Endothelial cell of umbilical vein (primary cell): ENCODE results near the gene COL23A1. TPM values are rescaled to one million over a fixed set of nuclear protein-coding genes. Genes with fewer than 3 reads are reported as not detected.

Experiments
- BruUV-seq: library from RNA; stranded (reverse); fragments of 400-500 nt; replicated peaks from 2 replicates; lab custom pipeline; 2021; lab: Mats Ljungman, UMichigan
- CTCF ChIA-PET: fragments of 300-600, 350-600 bp; sonication (Branson Sonifier 250); formaldehyde crosslinking; loops from one replicate; lab custom pipeline; 2021; ENCODE audit warnings: antibody characterized with exemption, inconsistent platforms; lab: Charles Lee
- POLR2A ChIA-PET: fragments of 300-600, 350-600 bp; sonication (Branson Sonifier 250); formaldehyde crosslinking; loops from one replicate; lab custom pipeline; 2021; ENCODE audit warnings: antibody characterized with exemption, inconsistent platforms; lab: Charles Lee
- DNase-seq: peaks from one replicate; pipeline ENCODE4 v3.0.0-alpha.2; 2011; ENCODE audit warnings: low read depth, low spot score
- FAIRE-seq: peaks from 2 replicates; lab custom pipeline; 2011; peaks lifted over from hg19 to GRCh38; lab: Jason Lieb, UNC
- H2AFZ ChIP-seq: 2 replicates; pipeline ENCODE4 v1.6.0; 2012; ENCODE audit warnings: low read depth, low read length, control low read depth, inconsistent platforms
- H3K27ac ChIP-seq: 2 replicates; pipeline ENCODE4 v1.5.1; 2011; ENCODE audit warnings: low read depth, mild to moderate bottlenecking, control low read depth, low read length, moderate library complexity; ENCODE audit not compliant: insufficient read depth
- H3K27me3 ChIP-seq, 2 experiments: 2 replicates each; pipeline versions ENCODE4 v1.6.0 to v1.6.1; 2011; ENCODE audit warnings: low read length in 2 of 2, mixed read lengths in 1 of 2; ENCODE audit not compliant: control insufficient read depth in 2 of 2, insufficient read depth in 2 of 2
- H3K36me3 ChIP-seq, 2 experiments: 2 replicates in 1 of 2; 3 replicates in 1 of 2; pipeline ENCODE4 v1.5.1; 2011; ENCODE audit warnings: low read length in 2 of 2, mild to moderate bottlenecking in 1 of 2, moderate library complexity in 1 of 2; ENCODE audit not compliant: control insufficient read depth in 2 of 2, insufficient read depth in 2 of 2; ENCODE audit errors: extremely low read depth in 1 of 2
- H3K4me1 ChIP-seq: 3 replicates; pipeline ENCODE4 v1.5.1; 2011; ENCODE audit warnings: mild to moderate bottlenecking, low read length; ENCODE audit not compliant: control insufficient read depth, insufficient read depth; ENCODE audit errors: extremely low read depth
- H3K4me2 ChIP-seq: 2 replicates; pipeline ENCODE4 v1.6.1; 2011; ENCODE audit warnings: low read length, control low read depth, mixed read lengths; ENCODE audit not compliant: insufficient read depth
- H3K4me3 ChIP-seq, 3 experiments: fragments of 200-600 bp in 1 of 3; sonication (generic), shearing (Covaris generic) in 1 of 3; replicated peaks in 1 of 3; 2 replicates each; pipeline ENCODE4 v1.5.1; 2011 to 2016; ENCODE audit warnings: control low read depth in 3 of 3, low read length in 3 of 3, mild to moderate bottlenecking in 2 of 3, inconsistent platforms in 1 of 3, low read depth in 1 of 3, moderate library complexity in 1 of 3; ENCODE audit not compliant: insufficient read depth in 1 of 3
- H3K79me2 ChIP-seq: 2 replicates; pipeline ENCODE4 v1.6.0; 2012; ENCODE audit warnings: low read length, inconsistent platforms; ENCODE audit not compliant: control insufficient read depth, insufficient read depth
- H3K9ac ChIP-seq: replicated peaks from 2 replicates; pipeline ENCODE3; 2011; ENCODE audit warnings: low read length, control low read depth; ENCODE audit not compliant: insufficient read depth; ENCODE audit errors: extremely low read depth
- H3K9me1 ChIP-seq: replicated peaks from 3 replicates; pipeline ENCODE4 v1.6.0; 2011; ENCODE audit warnings: mild to moderate bottlenecking, low read length; ENCODE audit not compliant: control insufficient read depth, insufficient read depth; ENCODE audit errors: extremely low read depth
- H3K9me3 ChIP-seq: replicated peaks from 2 replicates; pipeline ENCODE4 v1.5.1; 2012; ENCODE audit warnings: low read length, inconsistent platforms; ENCODE audit not compliant: control insufficient read depth, insufficient read depth
- H4K20me1 ChIP-seq: replicated peaks from 2 replicates; pipeline ENCODE3; 2011; ENCODE audit warnings: mild to moderate bottlenecking, low read length; ENCODE audit not compliant: control insufficient read depth, insufficient read depth; ENCODE audit errors: extremely low read depth
- EZH2 ChIP-seq: IDR thresholded peaks from 2 replicates; pipeline ENCODE4 v1.6.1; 2012; ENCODE audit warnings: borderline replicate concordance, low read depth, mild to moderate bottlenecking, moderate library complexity, low read length, inconsistent platforms; ENCODE audit not compliant: severe bottlenecking
- FOS ChIP-seq: IDR thresholded peaks from 2 replicates; pipeline ENCODE4 v1.6.1; 2011; ENCODE audit warnings: mild to moderate bottlenecking, low read length, moderate library complexity, borderline replicate concordance; ENCODE audit not compliant: insufficient read depth
- GATA2 ChIP-seq: IDR thresholded peaks from 2 replicates; pipeline ENCODE4 v1.7.0; 2011; ENCODE audit warnings: low read depth, mild to moderate bottlenecking, moderate library complexity, mixed read lengths, low read length; ENCODE audit not compliant: insufficient read length, insufficient read depth
- JUN ChIP-seq: IDR thresholded peaks from 2 replicates; pipeline ENCODE4 v1.6.1; 2011; ENCODE audit warnings: borderline replicate concordance, low read depth; ENCODE audit not compliant: insufficient read length, insufficient read depth
- MYC ChIP-seq: IDR thresholded peaks from one replicate; pipeline ENCODE4 v1.6.1; 2011; ENCODE audit warnings: mild to moderate bottlenecking, low read depth, low read length
- POLR2A ChIP-seq: IDR thresholded peaks from 2 replicates; pipeline ENCODE4 v1.6.1; 2012; ENCODE audit warnings: low read depth, mild to moderate bottlenecking, control low read depth, low read length
- POLR2AphosphoS5 ChIP-seq: IDR thresholded peaks from 2 replicates; pipeline ENCODE4 v1.6.1; 2012; ENCODE audit warnings: low read depth, mild to moderate bottlenecking, control low read depth, low read length, moderate library complexity; ENCODE audit not compliant: insufficient read depth
- dilution Hi-C: fragments of 300-500 bp; cut with MboI; formaldehyde crosslinking; loops from one replicate; pipeline ENCODE4 v1.15.0; 2019; ENCODE audit warnings: low sequenced_read_pairs; ENCODE audit not compliant: extremely low pct_ligation_motif_present
- intact Hi-C: fragments of 100-400 bp; cut with micrococcal nuclease; formaldehyde crosslinking; loops from one replicate; pipeline ENCODE4 v1.10.0; 2022
- polyA plus RNA-seq, 4 experiments: library from polyadenylated mRNA; depleted of rRNA in 3 of 4; stranded (reverse) in 3 of 4; unstranded in 1 of 4; fragments of >200 nt; gene quantifications; 2 replicates each; pipeline versions ENCODE4 v1.2.1 to v1.2.3, GENCODE V29; 2011 to 2012; ENCODE audit warnings: missing spikeins in 1 of 4
- total RNA-seq: library from RNA; stranded (reverse); gene quantifications from 2 replicates; pipeline ENCODE4 v1.2.3, GENCODE V29; 2021
- TF ChIP-seq, protein P1 (sequence below), 2 donors: IDR thresholded peaks; 1 replicate in 1 of 2; 2 replicates in 1 of 2; pipeline ENCODE4 v1.5.1; 2011; ENCODE audit warnings: low read length in 2 of 2, mild to moderate bottlenecking in 2 of 2, moderate library complexity in 2 of 2, control low read depth in 1 of 2, inconsistent platforms in 1 of 2, low read depth in 1 of 2; ENCODE audit not compliant: insufficient read depth in 1 of 2; ENCODE audit errors: extremely low read depth in 1 of 2
- TF ChIP-seq, protein P2 (sequence below): IDR thresholded peaks from 2 replicates; pipeline ENCODE4 v1.6.1; 2011; ENCODE audit not compliant: insufficient read depth, insufficient read length

The COL23A1 gene
- total and polyA plus RNA-seq, 2 donors (not counting 3 experiments of a cell fraction or from before 2014, with no cell fraction given) = not detected

DNA sequence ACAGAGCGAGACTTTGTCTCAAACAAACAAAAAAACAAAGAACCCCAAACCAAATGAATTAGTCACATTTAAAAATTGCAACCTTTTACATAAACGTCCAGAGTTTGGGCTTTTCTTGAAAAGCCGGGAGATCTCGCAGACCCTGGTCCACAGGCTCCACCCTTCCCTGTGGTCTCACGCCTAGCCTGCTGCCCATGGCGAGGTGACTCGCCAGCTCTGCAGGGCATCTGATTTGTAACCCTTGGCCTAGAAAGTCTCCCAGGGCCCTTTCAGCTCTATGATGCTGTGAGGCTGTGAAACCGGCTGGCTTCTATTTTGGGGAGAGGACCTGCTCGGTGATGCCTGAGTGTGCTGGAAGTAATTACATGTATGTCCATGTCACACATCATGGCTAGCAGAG, 312.8 kb downstream of the COL23A1 start:
- DNase-seq = no peak
- no peak for FAIRE-seq
- no peaks in the 10 kb centered on the region for H3K79me2 ChIP-seq
- intact Hi-C loops = no loop called here
- no peak overlapping the region for H3K4me3 ChIP-seq
- ChIA-PET POLR2A (no interaction called here), CTCF (interaction anchor here (0.8 to 5.6 kb wide), 4 partner anchors 27 to 1217 kb away, joined by 3 to 65 read pairs (median 6); no protein-coding TSS in a partner anchor)
- H3K9me3 ChIP-seq = no peaks in the 10 kb centered on the region
- H3K27ac ChIP-seq = no peak overlapping the region
- dilution Hi-C loops = no loop called here
- no peaks in the 10 kb centered on the region for H4K20me1 ChIP-seq
- no peak overlapping the region for H3K4me2 ChIP-seq
- no peaks in the 10 kb centered on the region for H3K36me3 ChIP-seq
- no peaks in the 10 kb centered on the region for H3K9me1 ChIP-seq
- no peak for TF ChIP-seq GATA2
- TF ChIP-seq MYC = no peak
- TF ChIP-seq POLR2AphosphoS5 = no peak
- TF ChIP-seq POLR2A = no peak
- TF ChIP-seq EZH2 = no peak
- TF ChIP-seq, protein P1, sequence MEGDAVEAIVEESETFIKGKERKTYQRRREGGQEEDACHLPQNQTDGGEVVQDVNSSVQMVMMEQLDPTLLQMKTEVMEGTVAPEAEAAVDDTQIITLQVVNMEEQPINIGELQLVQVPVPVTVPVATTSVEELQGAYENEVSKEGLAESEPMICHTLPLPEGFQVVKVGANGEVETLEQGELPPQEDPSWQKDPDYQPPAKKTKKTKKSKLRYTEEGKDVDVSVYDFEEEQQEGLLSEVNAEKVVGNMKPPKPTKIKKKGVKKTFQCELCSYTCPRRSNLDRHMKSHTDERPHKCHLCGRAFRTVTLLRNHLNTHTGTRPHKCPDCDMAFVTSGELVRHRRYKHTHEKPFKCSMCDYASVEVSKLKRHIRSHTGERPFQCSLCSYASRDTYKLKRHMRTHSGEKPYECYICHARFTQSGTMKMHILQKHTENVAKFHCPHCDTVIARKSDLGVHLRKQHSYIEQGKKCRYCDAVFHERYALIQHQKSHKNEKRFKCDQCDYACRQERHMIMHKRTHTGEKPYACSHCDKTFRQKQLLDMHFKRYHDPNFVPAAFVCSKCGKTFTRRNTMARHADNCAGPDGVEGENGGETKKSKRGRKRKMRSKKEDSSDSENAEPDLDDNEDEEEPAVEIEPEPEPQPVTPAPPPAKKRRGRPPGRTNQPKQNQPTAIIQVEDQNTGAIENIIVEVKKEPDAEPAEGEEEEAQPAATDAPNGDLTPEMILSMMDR (IDR thresholded peaks at IDR 0.05; ENCODE audit: extremely low read depth in 1 of 2, insufficient read depth in 1 of 2, low read depth in 1 of 2, low read length in 2 of 2) = no peak
- no peak for TF ChIP-seq FOS
- TF ChIP-seq JUN = no peak
- TF ChIP-seq, protein P2, sequence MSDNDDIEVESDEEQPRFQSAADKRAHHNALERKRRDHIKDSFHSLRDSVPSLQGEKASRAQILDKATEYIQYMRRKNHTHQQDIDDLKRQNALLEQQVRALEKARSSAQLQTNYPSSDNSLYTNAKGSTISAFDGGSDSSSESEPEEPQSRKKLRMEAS = no peak
- no peaks in the 10 kb centered on the region for H3K27me3 ChIP-seq
- no TSS peak for BruUV-seq
- no peak overlapping the region for H3K9ac ChIP-seq
- H2AFZ ChIP-seq = no peak overlapping the region
- no peaks in the 10 kb centered on the region for H3K4me1 ChIP-seq
